HG02759 (cell line): ENCODE data around the gene MEF2D.

Experiments
- ATAC-seq: cut with Tn5 transposase; IDR thresholded peaks from one replicate; pipeline ENCODE4 v1.9.1; 2021; ENCODE audit warnings: mild to moderate bottlenecking, moderate library complexity; ENCODE audit not compliant: unreplicated experiment

MEF2D gene

DNA sequence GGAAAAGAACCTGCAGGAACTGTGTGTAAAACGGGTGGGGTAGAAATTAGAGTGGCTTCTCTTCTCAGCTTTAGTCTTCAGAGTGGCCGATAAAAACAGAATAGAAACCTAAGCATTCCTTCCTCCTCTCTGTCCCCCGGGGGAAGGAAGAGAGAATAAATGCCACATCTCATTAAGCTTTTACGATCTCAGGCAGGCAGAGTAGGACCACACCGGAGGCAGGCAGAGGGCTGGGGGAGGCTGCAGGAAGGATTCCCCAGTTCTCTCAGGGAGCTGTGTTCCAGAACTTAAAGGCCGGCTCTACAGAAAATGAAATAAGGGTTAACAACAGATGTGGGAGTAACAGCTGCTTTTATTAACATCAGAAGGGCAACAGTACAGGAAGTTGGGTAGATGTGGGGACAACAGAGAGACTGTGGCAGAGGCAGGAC is 24.5 kb upstream of the MEF2D start:
- no peak for ATAC-seq

DNA sequence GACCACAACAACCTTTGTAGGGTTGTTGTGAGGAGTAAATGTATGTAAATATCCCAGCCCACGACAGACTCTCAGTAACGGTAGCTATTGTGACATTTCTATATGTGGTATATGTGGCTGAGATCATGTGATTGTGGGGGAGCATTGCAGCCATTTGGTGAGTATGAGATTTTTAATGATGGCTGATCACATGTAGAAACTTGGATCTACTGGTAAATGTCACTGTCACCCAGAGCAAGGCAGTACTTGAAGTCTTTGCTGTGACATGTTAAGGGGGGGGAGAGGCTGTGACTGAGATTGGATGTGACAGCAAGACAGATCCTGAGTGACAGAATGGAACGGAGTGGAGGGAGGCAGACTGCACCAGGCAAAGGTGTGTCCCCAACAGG is 23.9 kb upstream of the MEF2D start:
- peak; percentile 49 for ATAC-seq

DNA sequence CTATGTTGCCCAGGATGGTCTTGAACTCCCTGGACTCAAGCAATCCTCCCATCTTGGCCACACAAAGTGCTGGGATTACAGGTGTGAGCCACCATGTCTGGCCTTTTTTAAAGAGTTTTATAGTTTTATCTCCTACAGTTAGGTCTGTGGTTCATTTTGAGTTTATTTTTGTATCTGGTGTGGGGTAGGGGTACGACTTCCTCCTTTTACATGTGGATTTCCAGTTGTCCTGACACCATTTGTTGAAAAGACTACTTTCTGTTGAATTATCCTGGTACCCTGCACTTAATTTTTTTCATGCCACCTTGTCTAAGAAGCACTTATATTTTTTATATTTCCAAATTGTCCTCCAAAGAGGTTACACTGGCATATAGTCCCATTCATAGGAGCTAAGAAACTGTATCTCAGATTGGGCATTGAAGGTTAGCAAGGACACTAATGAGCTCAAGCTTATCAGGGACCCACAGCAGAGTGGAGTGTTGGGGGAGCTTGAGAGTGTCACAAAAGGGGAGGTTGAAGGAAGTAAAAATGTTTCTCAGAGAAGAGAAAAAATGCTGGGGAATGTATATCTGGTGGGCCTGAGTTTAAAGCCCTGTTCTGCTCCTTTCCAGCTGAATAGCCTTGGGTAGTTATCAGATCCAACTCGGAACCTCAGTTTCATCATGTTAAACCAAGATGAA is 23.4 kb upstream of the MEF2D start:
- no peak for ATAC-seq

DNA sequence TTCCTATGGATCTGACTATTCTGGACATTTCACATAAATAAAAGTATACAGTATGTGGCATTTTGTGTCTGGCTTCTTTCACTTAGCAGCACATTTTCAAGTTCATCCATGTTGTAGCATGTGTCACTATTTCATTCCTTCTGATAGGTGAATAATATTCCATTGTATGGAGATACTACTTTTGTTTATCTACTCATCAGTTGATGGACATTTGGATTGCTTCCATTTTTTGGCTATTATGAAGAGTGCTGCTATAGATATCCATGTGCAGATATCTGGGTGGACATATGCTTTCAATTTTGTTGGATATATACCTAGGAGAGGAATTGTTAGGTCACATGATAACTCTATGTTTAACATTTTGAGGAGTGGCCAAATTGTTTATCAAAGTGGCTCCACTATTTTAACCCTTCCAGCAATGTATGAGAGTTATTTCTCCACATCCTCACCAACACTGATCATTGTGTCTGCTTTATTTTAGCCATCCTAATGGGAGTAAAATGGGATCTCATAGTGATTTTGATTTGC is 21.9 kb upstream of the MEF2D start:
- no peak for ATAC-seq

DNA sequence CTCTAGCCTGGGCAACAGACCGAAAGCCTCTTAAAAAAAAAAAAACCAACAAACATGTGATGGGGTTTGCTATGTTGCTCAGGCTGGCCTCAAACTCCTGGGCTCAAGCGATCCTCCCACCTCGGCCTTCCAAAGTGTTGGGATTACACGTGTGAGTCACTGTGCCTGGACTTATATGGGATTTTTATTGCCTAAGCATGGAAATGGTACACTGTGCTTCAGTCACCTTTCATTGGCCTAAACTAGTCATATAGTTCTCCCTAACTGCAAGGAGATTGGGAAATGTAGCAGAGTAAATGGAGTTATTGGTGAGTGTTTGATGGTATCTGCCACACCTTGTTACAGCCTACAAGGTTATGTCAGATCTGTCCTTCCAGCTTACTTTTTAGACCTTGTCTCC is 17.2 kb upstream of the MEF2D start:
- no peak for ATAC-seq

DNA sequence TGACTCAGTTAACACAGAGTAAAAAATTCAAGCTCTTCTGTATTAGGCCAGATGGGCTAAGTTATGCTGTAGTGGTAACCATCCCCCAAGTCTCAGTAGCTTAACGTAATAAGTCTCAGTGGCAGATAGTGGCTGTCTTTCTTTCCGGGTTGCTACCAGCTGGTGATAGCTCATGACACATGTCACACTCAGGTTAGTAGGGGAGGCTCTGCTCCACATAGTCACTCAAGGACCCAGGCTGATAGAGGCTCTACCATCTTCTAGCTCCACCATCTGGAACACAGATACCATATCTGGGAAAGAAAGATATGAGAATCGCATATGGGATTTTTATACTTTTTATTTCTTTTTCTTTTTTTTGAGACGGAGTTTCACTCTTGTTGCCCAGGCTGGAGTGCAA is 16.2 kb upstream of the MEF2D start:
- no peak for ATAC-seq

DNA sequence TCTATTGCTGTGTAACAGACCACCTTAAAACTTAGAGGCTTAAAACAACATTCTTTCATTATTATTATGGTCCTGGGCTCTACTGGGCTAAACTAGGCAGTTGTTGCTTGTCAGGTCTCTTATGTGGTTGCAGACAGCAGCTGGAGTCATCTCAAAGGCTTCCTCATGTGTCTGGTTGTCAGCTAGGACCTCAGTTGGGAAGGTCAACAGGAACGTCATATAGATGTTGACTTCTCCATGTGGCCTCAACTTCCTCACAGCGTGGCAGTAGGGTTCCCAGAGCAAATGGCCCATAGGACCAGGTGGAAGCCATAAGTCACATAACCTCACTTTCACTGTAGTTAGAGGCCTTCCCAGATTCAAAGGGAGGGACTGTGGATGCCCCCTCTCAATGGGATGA is 15.4 kb upstream of the MEF2D start:
- ATAC-seq = no peak

DNA sequence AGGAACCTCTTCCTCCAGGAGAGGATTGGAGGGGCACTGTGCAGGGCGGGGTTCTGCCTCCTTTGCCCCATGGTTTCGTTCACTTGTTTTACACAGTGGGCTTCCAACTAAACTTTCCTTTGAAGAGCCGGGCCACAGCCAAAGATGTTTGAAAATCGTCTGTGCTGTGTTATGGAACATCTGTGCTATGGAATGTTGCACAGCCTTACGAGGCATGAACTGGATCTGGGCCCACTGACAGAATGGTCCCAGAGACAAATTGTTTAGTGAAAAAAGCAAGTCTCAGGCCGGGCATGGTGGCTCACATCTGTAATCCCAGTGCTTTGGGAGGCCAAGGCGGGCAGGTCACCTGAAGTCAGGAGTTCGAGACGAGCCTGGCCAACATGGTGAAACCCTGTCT is 12.6 kb upstream of the MEF2D start:
- no peak for ATAC-seq

DNA sequence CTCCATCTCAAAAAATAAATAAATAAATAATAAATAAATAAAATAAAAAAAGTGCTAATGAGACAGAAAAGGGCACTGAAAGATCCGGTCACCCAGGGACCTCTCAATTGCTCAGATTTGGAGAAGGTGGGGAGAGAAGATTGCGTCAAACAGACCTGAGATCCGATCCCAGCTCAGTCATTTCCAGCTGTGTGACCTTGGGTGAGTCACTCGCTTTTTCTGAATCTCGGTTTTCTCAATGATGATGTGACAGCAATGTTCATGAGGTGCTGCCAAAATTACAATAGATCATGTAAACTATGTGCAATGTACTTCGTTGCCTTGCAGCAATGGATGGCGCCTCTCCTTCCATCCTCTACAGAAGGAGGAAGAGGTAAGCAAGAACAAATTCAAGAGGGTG is 11.1 kb upstream of the MEF2D start:
- ATAC-seq = no peak

DNA sequence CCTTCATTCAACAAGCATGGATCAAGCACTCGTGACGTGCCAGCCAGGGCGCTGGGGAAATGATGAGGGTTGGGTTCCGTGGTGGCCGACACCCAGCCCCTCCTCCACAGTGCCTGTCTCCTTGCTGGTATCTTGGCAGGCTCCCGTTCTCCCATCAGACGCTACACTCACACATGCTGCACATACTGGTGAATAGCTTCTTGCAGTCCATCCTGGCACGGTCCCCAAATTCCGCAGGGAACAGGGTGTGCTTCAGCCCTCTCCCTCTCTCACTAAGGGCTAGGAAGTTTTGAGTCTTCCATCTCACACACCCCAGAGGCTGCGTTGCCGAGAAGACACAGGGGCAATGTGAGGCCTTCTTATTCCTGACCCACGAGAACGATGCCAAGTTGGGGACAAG is 10.1 kb upstream of the MEF2D start:
- no peak for ATAC-seq

DNA sequence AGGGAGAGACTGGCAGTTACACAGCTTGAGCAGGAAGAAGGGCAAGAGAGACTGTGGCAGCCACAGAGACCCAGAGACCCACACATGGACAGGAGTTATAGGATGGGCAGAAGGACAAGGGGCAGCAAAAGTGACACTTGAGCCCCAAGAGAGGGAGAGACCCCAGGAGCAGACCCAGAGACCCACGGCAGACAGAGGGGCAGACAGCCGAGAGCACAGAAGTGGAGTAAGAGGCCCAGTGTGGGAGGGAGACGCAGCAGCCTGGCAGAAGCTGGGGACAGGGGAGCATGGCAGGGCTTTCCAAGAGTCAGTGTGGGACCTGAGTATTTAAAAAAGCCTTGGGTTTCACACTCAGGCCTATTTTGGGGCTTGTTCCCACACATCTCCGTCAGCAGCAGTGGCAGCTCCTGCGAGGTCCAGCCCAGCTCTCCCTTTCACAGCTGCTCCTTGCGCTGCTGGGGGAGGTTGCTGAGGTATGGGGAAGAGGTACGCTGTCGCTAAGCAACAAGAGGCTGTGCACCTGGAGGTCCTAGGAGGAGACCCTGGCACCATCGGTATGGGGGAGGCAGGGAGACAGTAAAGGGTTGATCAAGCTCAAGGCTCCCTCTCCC is 9.0 kb upstream of the MEF2D start:
- ATAC-seq = no peak

DNA sequence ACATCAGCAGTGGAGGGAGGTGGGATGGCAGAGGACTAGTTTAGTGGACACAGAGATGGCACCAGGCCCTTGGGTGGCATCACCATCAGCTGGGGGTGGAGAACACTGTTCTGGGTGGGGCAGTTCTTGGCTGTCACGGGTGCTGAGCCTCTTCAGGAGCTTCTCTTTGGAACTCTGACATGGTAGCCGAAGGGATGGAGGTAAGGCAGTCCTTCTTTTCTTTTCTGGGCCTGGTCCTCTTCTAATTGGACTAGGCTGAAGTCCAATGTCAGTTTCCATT is 8.3 kb upstream of the MEF2D start:
- no peak for ATAC-seq

DNA sequence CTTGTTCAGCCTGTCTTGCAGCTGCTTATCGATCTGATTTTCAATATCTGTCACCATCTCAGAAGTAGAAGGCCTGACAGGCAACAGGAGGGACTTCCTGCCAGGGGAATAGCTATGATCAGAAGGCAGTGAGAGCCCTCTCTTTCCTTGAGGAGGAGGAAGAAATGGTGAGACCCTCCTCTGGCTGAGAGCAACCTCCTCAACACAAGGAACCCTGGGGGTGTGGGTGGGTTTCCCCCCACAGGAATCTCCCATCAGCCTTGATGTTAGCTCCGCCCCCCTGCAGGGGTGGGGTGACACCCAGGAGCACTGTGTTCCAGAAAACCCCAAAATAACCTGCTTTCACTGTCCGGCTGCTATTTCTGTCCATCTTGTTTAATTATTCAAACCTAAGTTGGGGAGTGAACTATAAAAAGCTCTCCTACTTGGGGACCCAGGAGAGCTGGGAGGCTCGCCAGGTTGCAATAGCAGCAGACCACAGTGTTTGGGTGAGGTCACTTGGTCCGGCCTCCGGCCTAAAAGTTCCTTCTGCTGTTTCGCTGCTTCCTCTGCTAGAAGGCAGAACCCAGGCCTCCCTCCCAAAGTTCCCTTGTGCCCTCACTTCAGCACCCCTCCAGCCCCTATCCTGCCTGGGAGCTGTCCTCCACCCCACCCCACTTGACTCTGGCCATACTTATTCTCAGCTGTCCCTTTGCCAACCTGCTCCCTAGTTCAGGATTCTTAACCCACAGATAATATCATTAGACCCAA is 7.8 kb upstream of the MEF2D start:
- ATAC-seq = no peak

DNA sequence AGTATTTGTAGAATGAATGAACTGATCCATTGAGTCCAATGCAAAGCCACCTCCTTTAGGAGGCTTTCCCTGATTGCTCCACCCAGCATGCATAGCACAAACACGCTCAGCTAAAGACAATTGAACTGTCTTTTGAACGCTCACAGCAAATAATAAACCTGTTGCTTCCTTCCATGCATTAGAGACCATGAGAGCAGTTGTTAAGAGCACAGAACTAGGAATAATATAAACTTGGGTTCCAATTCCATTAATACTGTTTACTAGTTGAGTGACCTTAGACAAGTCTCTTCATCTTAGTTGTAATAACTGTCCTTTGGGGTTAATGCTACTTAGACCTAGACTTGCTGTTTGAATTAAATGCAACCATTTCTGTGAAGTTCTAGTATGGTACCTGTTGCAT is 5.9 kb upstream of the MEF2D start:
- no peak for ATAC-seq

DNA sequence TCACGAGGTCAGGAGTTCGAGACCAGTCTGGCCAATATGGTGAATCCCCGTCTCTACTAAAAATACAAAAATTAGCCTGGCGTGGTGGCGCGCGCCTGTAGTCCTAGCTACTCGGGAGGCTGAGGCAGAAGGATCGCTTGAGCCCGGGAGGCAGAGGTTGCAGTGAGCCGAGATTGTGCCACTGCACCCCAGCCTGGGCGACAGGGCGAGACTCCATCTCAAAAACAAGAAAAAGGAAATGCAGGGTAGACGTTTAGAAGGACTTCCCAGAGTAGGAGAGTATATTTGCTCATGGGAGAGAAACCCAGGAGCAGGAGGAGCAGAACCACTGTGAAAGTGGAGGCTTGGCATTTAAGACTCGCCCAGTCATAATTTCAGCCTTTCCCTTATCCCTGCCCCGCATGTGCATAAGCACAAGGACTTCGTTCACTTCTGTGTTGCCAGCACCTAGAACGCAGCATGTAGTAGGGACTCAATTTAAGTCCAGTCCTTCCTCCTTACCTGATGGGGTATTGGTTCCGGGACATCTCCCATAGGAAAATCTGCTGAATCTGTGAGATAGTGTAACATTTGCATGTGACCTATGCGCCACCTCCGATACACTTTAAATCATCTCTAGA is 5.2 kb upstream of the MEF2D start:
- ATAC-seq = no peak

DNA sequence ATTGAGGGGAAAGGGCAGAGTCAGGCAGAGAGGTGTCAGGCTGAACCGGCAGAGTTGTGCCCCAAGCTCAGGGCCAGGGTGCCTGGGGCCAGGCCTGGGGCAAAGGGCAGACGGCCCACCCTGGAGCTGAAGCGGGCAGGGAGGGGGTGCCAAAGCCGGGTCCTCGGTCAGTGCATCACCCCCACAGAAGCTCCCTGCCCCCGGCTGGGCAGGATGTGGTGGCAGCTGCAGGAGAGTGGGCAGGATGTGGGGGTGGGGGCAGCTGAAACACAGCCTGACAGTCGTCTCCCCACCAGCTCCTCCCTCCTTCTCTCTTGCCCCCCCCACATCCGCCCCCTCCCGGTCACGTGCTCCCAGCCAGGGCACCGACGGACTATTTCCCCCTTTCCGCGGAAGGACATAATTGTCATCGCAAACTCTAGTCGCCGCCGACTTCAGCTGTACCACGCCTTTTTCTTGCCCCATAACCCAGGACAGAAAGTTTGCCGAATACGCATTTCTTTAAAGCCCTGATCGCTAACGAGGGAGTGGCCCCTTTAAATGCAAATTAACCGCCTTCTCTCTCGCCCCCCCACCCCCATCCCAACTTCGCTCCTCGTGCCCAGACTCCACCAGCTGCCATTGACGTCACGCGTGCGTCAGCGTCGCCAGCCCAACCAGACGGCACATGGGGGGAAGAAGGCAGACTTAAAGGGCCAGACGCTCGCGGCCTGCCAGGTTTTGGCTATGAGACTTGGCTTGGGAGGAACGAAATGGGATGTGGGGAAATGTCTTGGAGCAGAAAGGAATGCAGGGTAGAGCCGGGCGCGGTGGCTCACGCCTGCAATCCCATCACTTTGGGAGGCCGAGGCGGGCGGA is 4.5 kb upstream of the MEF2D start:
- peak; percentile 39 for ATAC-seq

DNA sequence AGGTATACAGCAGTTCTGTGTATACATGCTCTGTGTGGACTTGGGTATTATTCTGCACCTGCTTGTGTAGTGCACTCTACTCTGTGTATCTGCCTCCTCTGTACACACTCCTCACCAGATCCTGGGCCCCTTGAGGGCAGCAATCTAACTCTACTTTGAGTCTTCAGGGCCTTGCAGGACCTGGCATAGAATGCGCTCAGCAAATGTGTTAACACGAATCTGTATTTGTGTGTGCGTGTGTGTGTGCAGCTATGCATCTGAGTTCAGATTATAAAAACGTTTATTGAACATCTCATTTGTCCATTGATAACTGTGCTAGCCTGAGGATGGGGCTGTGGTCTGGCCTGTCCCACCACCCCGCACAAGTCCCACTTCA is 3.9 kb upstream of the MEF2D start:
- no peak for ATAC-seq

DNA sequence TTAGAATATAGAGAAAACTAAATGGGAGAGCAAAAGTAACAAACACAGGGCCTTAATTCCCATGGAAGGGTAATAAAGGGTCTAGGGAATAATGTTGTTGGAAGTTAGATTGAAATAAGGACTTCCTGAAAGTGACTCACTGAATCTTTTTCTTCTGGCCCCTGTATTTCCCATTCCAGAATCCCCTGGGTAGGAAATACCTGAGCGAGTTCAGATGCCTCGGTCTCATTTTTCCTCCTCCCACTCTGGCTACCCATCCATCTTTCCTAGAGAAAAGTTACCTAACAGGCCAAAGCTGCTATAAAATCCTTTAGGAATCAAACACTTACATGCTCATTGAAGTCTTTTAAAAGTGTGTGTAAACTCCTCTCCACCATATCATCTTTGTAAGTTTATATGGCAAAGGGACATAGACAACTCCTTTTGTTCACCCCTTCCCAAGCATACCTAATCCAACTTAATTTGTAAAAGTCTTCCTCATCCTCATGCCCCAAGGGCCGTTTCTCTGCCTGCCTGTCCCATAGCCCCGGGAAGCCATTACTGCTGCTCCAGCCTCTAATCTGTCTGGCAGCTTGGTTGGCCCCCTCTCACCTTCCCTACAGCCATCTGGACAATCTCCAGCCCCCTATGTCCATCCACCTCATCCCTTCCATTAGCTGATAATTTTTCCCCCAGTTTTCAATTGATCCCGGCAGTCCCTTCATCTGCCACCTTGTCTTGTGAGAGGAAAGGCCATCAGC is 3.3 kb upstream of the MEF2D start:
- no peak for ATAC-seq

DNA sequence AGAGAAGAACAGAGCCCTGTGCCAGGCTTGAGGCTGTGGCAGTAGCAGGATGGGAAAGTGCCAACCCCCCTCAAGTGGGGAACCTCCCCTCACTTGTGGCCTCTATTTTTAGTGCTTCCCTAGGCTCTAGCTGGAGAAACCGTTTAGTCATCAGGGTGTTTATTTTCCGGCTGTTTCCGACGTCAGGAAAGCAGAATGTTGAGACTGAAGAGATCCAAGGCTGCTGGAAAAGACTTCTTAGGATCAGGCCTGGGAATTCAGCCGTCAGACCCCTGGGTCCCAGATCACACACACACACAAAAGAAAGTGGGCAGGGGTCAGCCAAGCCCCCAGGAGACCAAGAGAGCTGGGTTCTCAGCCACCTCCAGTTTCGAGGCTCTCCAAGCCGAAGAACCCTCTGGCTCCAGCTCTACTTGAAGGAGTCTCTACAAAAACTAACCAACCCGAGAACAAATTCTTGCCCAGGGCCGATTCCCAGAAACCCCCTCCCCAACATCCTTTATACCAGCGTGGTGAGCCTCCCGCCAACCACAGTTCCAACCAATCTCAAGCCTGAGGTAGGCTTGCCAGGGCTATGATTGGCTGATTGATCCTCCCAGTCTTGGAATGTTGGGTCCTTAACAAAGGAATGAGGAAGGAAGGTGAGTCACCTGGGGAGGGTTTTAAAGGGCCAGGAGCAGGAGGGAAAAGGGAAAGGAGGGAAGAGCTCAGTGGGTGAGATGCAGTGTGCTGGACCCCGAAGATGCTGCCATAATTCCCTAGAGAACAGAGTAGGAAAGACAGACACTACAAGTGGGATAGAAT is 2.5 kb upstream of the MEF2D start:
- no peak for ATAC-seq
